Activated naive CD4-positive, alpha-beta T cell treated with anti-CD3 and anti-CD28 coated beads, Interleukin-2, amount 10 ng/mL, durations not matched to agents 7 days and 5 days (primary cell): ENCODE measurements around the gene RCAN1.
"Not testable (repeated sequence)": the region's sequence is repeated elsewhere in the genome, so short reads cannot be mapped to it uniquely, and the experiment has no call there.

ENCODE experiments used
- CTCF ChIA-PET: fragments of 350-600 bp; sonication (Branson Sonifier 250); formaldehyde crosslinking; loops from one replicate; lab custom pipeline; 2021; ENCODE audit warnings: antibody characterized with exemption; lab: Charles Lee
- DNase-seq: peaks from one replicate; pipeline ENCODE4 v3.0.0-alpha.2; 2020
- H3K27ac Mint-ChIP-seq: one replicate; pipeline ENCODE4 v1.8.0; 2021; ENCODE audit warnings: mild to moderate bottlenecking, moderate library complexity, mixed read lengths
- H3K27me3 Mint-ChIP-seq: one replicate; pipeline ENCODE4 v1.8.0; 2021; ENCODE audit warnings: mild to moderate bottlenecking, mixed read lengths
- H3K36me3 Mint-ChIP-seq: one replicate; pipeline ENCODE4 v1.8.0; 2021; ENCODE audit warnings: mixed read lengths
- H3K4me1 Mint-ChIP-seq: one replicate; pipeline ENCODE4 v1.8.0; 2021; ENCODE audit warnings: mixed read lengths
- H3K4me3 Mint-ChIP-seq: one replicate; pipeline ENCODE4 v1.8.0; 2021; ENCODE audit warnings: mild to moderate bottlenecking, moderate library complexity, mixed read lengths
- H3K9me3 Mint-ChIP-seq: one replicate; pipeline ENCODE4 v1.8.0; 2021; ENCODE audit warnings: mixed read lengths

RCAN1 gene

DNA sequence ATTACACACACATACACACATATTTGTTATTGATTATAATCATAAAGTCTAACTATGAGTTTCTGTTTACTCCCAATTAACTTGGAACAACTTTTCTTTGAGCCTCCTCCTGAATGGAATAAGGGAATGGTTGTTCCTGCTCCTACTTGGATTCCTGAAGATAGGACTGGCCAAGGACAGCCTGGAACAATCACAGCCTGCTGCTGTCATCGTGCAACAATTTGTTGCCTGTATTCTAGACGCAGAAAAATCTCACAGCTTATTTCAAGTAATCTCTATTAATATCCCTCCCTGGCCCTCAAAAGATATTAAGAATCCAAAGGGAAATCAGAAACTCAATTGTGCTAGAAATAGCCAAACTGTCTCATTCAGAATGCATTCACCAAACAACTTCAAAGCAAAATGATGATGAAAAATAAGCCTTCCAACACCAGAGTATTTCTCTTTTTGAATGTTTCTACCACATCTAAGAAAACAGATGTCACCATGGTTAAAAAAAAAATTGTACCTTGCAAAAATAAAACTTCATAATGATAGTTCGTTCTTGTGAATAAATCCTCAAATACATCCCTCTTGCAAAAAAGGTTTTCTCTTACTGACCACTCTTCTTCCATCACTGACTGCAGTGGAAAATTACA is 30.9 kb downstream of the RCAN1 start:
- no peak for DNase-seq
- no peak overlapping the region for H3K27ac Mint-ChIP-seq
- H3K36me3 Mint-ChIP-seq, result no peaks in the 10 kb centered on the region
- no peaks in the 10 kb centered on the region for H3K27me3 Mint-ChIP-seq
- CTCF ChIA-PET, result interaction anchor here (2.4 kb wide), 1 partner anchor 74 kb away, joined by 12 read pairs; no protein-coding TSS in a partner anchor
- peaks cover 3% of the 10 kb centered on the region for H3K9me3 Mint-ChIP-seq
- H3K4me3 Mint-ChIP-seq, result no peak overlapping the region
- peaks cover 7% of the 10 kb centered on the region for H3K4me1 Mint-ChIP-seq

DNA sequence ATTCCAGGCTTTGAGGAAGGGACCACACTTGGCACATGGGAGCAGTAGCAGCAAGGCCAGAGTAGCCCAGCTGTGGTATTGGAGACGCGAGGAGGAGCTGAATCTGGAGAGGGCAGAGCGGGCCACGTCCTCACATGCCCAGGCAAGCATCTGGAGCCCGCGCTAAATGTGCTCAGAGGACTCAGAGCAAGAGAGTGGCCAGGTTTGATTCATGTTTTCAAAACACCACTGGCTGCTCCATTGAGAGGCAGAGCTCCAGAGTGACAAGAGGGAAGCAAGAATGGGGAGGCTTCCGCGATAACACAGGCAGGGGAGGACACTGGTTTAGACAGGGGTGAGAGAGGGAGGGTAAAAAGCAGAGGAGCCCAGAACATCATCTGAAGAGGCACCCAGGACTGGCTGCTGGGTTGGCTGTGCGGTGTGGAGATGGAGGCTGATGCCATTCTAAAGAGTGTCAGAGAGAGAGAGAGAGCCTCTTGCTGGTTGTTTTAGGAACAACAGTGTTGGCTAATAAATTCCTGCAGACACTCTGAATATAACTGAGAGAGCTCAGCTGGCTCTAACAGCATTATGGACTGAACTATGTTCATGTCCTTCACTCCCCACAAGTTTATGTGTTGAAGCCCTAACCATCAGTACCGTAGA is 32.3 kb downstream of the RCAN1 start:
- H3K27me3 Mint-ChIP-seq, result no peaks in the 10 kb centered on the region
- no peak for DNase-seq
- CTCF ChIA-PET, result interaction anchor here (0.6 to 2.4 kb wide), 7 partner anchors 9 to 215 kb away, joined by 3 to 12 read pairs (median 4); no protein-coding TSS in a partner anchor
- no peak overlapping the region for H3K27ac Mint-ChIP-seq
- H3K9me3 Mint-ChIP-seq, result peaks cover 3% of the 10 kb centered on the region
- H3K36me3 Mint-ChIP-seq, result no peaks in the 10 kb centered on the region
- H3K4me3 Mint-ChIP-seq, result no peak overlapping the region
- peaks cover 7% of the 10 kb centered on the region for H3K4me1 Mint-ChIP-seq

DNA sequence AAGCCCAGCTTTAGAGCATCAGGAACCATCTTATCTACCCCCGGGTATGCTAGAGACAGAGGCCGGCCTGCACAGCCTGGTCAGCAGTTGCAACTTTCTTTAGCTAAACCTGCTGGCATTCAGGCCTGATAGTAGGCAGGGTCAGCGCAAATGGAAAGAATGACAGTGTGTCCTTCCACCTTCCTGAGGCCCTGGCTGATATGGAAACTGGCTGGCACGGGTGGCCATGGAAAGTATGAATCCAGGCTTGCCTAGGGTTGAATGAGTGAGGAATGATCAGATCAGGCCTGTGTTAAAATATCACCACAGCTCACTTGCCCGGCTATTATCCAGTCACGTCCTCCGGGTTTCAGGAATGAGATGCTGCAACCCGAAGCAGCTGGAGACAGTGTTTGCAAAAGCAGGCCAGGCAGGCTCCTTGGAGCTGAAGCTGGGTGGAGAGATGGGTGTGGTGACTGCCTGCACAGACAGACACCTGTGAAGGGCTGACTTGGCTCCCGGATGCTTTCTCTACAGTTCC is 34.7 kb downstream of the RCAN1 start:
- CTCF ChIA-PET, result interaction anchor here (1.2 kb wide), 1 partner anchor 63 kb away, joined by 3 read pairs; no protein-coding TSS in a partner anchor
- Mint-ChIP-seq H3K9me3 (no peaks in the 10 kb centered on the region), H3K27ac (no peak overlapping the region), H3K36me3 (no peaks in the 10 kb centered on the region), H3K4me1 (peaks cover 7% of the 10 kb centered on the region), H3K4me3 (no peak overlapping the region), H3K27me3 (no peaks in the 10 kb centered on the region)
- no peak for DNase-seq

- no peak for DNase-seq
- CTCF ChIA-PET, result interaction anchor here (1.0 to 1.2 kb wide), 2 partner anchors 62 to 69 kb away, joined by 3 read pairs; no protein-coding TSS in a partner anchor
- Mint-ChIP-seq H3K27ac (no peak overlapping the region), H3K4me3 (no peak overlapping the region), H3K4me1 (peaks cover 6% of the 10 kb centered on the region), H3K9me3 (no peaks in the 10 kb centered on the region), H3K27me3 (no peaks in the 10 kb centered on the region), H3K36me3 (no peaks in the 10 kb centered on the region)
These were observed 35.5 kb downstream of the RCAN1 start for GRCh38 chr21:34579411-34579810.

- H3K27ac Mint-ChIP-seq, result no peak overlapping the region
- peaks cover 3% of the 10 kb centered on the region for H3K36me3 Mint-ChIP-seq
- H3K4me3 Mint-ChIP-seq, result no peak overlapping the region
- no peaks in the 10 kb centered on the region for H3K4me1 Mint-ChIP-seq
- no peak for DNase-seq
- H3K27me3 Mint-ChIP-seq, result no peaks in the 10 kb centered on the region
- peaks cover 4% of the 10 kb centered on the region for H3K9me3 Mint-ChIP-seq
- CTCF ChIA-PET, result no interaction called here
These were observed 38.8 kb downstream of the RCAN1 start for GRCh38 chr21:34576041-34576511.

GRCh38 chr21:34574601-34575529 is 40.0 kb downstream of the RCAN1 start:
- CTCF ChIA-PET, result interaction anchor here (1.6 kb wide), 1 partner anchor 8 kb away, joined by 4 read pairs; no protein-coding TSS in a partner anchor
- no peak overlapping the region for H3K27ac Mint-ChIP-seq
- H3K4me1 Mint-ChIP-seq, result no peaks in the 10 kb centered on the region
- no peak overlapping the region for H3K4me3 Mint-ChIP-seq
- H3K27me3 Mint-ChIP-seq, result no peaks in the 10 kb centered on the region
- peaks cover 3% of the 10 kb centered on the region for H3K36me3 Mint-ChIP-seq
- no peak for DNase-seq
- peaks cover 4% of the 10 kb centered on the region for H3K9me3 Mint-ChIP-seq

GRCh38 chr21:34571994-34572393 is 42.9 kb downstream of the RCAN1 start:
- H3K9me3 Mint-ChIP-seq, result peaks cover 4% of the 10 kb centered on the region
- CTCF ChIA-PET, result no interaction called here
- no peaks in the 10 kb centered on the region for H3K4me1 Mint-ChIP-seq
- DNase-seq, result no peak
- H3K4me3 Mint-ChIP-seq, result no peak overlapping the region
- H3K27me3 Mint-ChIP-seq, result no peaks in the 10 kb centered on the region
- peaks cover 3% of the 10 kb centered on the region for H3K36me3 Mint-ChIP-seq
- no peak overlapping the region for H3K27ac Mint-ChIP-seq

DNA sequence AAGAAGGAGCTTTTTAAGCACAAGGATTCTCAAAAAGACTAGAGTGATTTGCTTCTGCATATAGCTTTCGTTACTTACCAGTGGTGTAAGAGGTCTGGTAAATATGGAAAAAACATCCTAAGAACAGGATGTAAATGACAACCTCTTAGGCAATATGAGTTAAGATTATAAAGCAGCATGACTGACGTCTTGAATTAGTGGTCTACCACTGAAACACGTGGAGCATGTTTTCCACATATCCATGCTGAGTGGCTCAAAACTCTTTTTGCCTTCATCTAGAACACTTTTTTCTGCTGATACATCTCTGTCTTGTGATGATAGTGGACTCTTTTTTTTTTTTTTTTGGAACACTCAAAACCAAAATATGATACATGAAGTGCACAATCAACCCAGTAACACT is 44.6 kb downstream of the RCAN1 start:
- Mint-ChIP-seq H3K27ac (no peak overlapping the region), H3K4me3 (no peak overlapping the region), H3K27me3 (no peaks in the 10 kb centered on the region), H3K4me1 (no peaks in the 10 kb centered on the region), H3K36me3 (peaks cover 3% of the 10 kb centered on the region), H3K9me3 (peaks cover 4% of the 10 kb centered on the region)
- CTCF ChIA-PET, result no interaction called here
- DNase-seq, result no peak

GRCh38 chr21:34569381-34569979 is 45.4 kb downstream of the RCAN1 start:
- Mint-ChIP-seq H3K4me3 (no peak overlapping the region), H3K27me3 (no peaks in the 10 kb centered on the region)
- CTCF ChIA-PET, result no interaction called here

GRCh38 chr21:34568801-34569200 is 46.1 kb downstream of the RCAN1 start:
- H3K9me3 Mint-ChIP-seq, H3K27ac Mint-ChIP-seq, CTCF ChIA-PET, H3K4me3 Mint-ChIP-seq, DNase-seq, H3K36me3 Mint-ChIP-seq, H3K4me1 Mint-ChIP-seq, H3K27me3 Mint-ChIP-seq: not testable (repeated sequence)

More at GRCh38 chr21:34569381-34569979, 45.4 kb downstream of the RCAN1 start:
- H3K4me1 Mint-ChIP-seq, result no peaks in the 10 kb centered on the region
- H3K36me3 Mint-ChIP-seq, result peaks cover 3% of the 10 kb centered on the region
- no peak overlapping the region for H3K27ac Mint-ChIP-seq
- no peak for DNase-seq
- H3K9me3 Mint-ChIP-seq, result peaks cover 4% of the 10 kb centered on the region

GRCh38 chr21:34567604-34568155 is 47.2 kb downstream of the RCAN1 start:
- H3K36me3 Mint-ChIP-seq, result peaks cover 3% of the 10 kb centered on the region
- CTCF ChIA-PET, result interaction anchor here (1.0 to 1.1 kb wide), 2 partner anchors 15 to 35 kb away, joined by 3 read pairs; no protein-coding TSS in a partner anchor
- no peak for DNase-seq
- no peak overlapping the region for H3K27ac Mint-ChIP-seq
- no peak overlapping the region for H3K4me3 Mint-ChIP-seq
- H3K27me3 Mint-ChIP-seq, result no peaks in the 10 kb centered on the region
- H3K9me3 Mint-ChIP-seq, result peaks cover 4% of the 10 kb centered on the region
- H3K4me1 Mint-ChIP-seq, result no peaks in the 10 kb centered on the region

DNA sequence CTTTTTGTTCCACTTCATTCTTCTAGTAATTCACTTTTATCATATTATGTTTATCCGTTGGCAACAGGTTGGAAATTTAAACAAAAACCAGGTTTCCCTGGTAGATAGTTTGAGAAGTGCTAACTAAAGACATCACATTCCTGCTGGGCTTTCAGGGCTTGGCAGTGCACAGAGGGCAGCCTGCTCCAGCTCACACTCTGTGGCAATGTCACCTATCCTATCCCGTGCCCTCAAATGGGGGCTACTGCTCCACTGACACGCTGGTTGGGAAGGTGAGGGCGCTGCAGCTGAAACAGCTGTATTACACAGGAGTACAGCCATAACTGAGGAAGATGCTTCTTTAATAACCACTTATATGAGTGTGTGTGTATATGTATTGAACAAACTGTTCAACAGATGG is 49.7 kb downstream of the RCAN1 start:
- no peak for DNase-seq
- Mint-ChIP-seq H3K9me3 (no peaks in the 10 kb centered on the region), H3K27me3 (no peaks in the 10 kb centered on the region), H3K4me3 (no peak overlapping the region), H3K27ac (no peak overlapping the region), H3K36me3 (no peaks in the 10 kb centered on the region), H3K4me1 (no peaks in the 10 kb centered on the region)
- CTCF ChIA-PET, result no interaction called here

GRCh38 chr21:34563370-34563769 is 51.5 kb downstream of the RCAN1 start:
- H3K4me3 Mint-ChIP-seq, H3K9me3 Mint-ChIP-seq, H3K4me1 Mint-ChIP-seq, H3K27me3 Mint-ChIP-seq, DNase-seq, H3K27ac Mint-ChIP-seq, H3K36me3 Mint-ChIP-seq, CTCF ChIA-PET: not testable (repeated sequence)
